OCI-LY7 (cell line): Measurements from ENCODE around the gene RXRB.

Source experiments
- EZH2phosphoT487 ChIP-seq: fragments of 200-600 bp; sonication (generic); IDR thresholded peaks from 2 replicates; pipeline ENCODE4 v1.6.1; 2018; ENCODE audit warnings: low read depth, borderline replicate concordance, mild to moderate bottlenecking, mixed run types, antibody characterized with exemption, low read length, moderate library complexity, mixed read lengths
- TF ChIP-seq, protein P1 (sequence below): fragments of 200-600 bp; sonication (generic); conservative IDR thresholded peaks from 2 replicates; pipeline ENCODE4 v1.5.1; 2014; ENCODE audit warnings: mild to moderate bottlenecking, antibody characterized with exemption, low read length, moderate library complexity, mixed read lengths

DNA sequence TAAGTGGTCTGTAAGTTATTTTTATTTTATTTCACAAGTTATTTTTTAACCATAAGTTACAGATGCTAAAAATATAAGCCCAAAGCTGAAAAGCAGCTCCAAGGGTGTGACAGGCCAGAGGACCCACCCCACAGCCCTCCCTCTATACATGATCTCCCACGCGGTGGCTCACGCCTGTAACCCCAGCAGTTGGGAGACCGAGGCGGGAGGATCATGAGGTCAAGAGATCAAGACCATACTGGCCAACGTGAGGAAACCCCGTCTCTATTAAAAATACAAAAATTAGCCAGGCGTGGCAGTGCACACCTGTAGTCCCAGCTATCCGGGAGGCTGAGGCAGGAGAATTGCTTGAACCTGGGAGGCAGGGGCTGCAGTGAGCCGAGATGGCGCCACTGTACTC, 40.4 kb downstream of the RXRB start:
- TF ChIP-seq, protein P1, sequence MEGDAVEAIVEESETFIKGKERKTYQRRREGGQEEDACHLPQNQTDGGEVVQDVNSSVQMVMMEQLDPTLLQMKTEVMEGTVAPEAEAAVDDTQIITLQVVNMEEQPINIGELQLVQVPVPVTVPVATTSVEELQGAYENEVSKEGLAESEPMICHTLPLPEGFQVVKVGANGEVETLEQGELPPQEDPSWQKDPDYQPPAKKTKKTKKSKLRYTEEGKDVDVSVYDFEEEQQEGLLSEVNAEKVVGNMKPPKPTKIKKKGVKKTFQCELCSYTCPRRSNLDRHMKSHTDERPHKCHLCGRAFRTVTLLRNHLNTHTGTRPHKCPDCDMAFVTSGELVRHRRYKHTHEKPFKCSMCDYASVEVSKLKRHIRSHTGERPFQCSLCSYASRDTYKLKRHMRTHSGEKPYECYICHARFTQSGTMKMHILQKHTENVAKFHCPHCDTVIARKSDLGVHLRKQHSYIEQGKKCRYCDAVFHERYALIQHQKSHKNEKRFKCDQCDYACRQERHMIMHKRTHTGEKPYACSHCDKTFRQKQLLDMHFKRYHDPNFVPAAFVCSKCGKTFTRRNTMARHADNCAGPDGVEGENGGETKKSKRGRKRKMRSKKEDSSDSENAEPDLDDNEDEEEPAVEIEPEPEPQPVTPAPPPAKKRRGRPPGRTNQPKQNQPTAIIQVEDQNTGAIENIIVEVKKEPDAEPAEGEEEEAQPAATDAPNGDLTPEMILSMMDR = no peak
- TF ChIP-seq EZH2phosphoT487 = no peak
